Muscle layer of colon (tissue), 2 donors: ENCODE results near the gene ACOT11.

Experiments
- H3K27ac ChIP-seq: one replicate; pipeline ENCODE4 v1.7.0; 2013; ENCODE audit warnings: low read depth, mild to moderate bottlenecking, low read length, moderate library complexity
- H3K27me3 ChIP-seq, 2 donors: one replicate each; pipeline ENCODE4 v1.7.0; 2013; ENCODE audit warnings: low read length in 2 of 2, mild to moderate bottlenecking in 2 of 2; ENCODE audit not compliant: insufficient read depth in 2 of 2, control insufficient read depth in 1 of 2
- H3K36me3 ChIP-seq: one replicate; pipeline ENCODE4 v1.7.0; 2013; ENCODE audit warnings: mild to moderate bottlenecking, low read length; ENCODE audit not compliant: insufficient read depth
- H3K4me1 ChIP-seq: one replicate; pipeline ENCODE4 v1.7.0; 2013; ENCODE audit warnings: mild to moderate bottlenecking, low read length; ENCODE audit not compliant: insufficient read depth
- H3K4me3 ChIP-seq, 2 donors: one replicate each; pipeline ENCODE4 v1.7.0; 2013; ENCODE audit warnings: low read length in 2 of 2, low read depth in 1 of 2, mild to moderate bottlenecking in 1 of 2, moderate library complexity in 1 of 2
- H3K9ac ChIP-seq: one replicate; pipeline ENCODE4 v1.7.0; 2013; ENCODE audit warnings: low read length
- H3K9me3 ChIP-seq: one replicate; pipeline ENCODE4 v1.7.0; 2013; ENCODE audit warnings: mild to moderate bottlenecking, low read length
- donor health status: abdominal sarcoma.
- donor health status: Adenocarcinoma of cecum.

ACOT11 gene

GRCh38 chr1:54538538-54538937 is 9.5 kb upstream of the ACOT11 start:
- Histone ChIP-seq H3K27me3 (no peaks in the 10 kb centered on the region), H3K9ac (no peak overlapping the region), H3K27ac (no peak overlapping the region), H3K4me1 (peaks cover 13% of the 10 kb centered on the region), H3K9me3 (no peaks in the 10 kb centered on the region), H3K4me3 (no peak overlapping the region), H3K36me3 (no peaks in the 10 kb centered on the region)

GRCh38 chr1:54540582-54541295 is 7.3 kb upstream of the ACOT11 start:
- Histone ChIP-seq H3K4me3 (no peak overlapping the region), H3K9ac (no peak overlapping the region), H3K27me3 (no peaks in the 10 kb centered on the region), H3K4me1 (peaks cover 13% of the 10 kb centered on the region), H3K27ac (no peak overlapping the region), H3K9me3 (no peaks in the 10 kb centered on the region), H3K36me3 (no peaks in the 10 kb centered on the region)

GRCh38 chr1:54542120-54542961 is 5.7 kb upstream of the ACOT11 start:
- peak overlapping the region; percentile 52 to 73 for H3K4me3 ChIP-seq
- peaks cover 27% of the 10 kb centered on the region for H3K4me1 ChIP-seq
- H3K27me3 ChIP-seq = no peaks in the 10 kb centered on the region
- H3K9ac ChIP-seq = peak overlapping the region; percentile 4
- H3K9me3 ChIP-seq = no peaks in the 10 kb centered on the region
- no peaks in the 10 kb centered on the region for H3K36me3 ChIP-seq
- H3K27ac ChIP-seq = peak overlapping the region; percentile 75

GRCh38 chr1:54542962-54543539 is 5.0 kb upstream of the ACOT11 start:
- H3K27ac ChIP-seq = peak overlapping the region; percentile 75

GRCh38 chr1:54543729-54544496 is 4.1 kb upstream of the ACOT11 start:
- Histone ChIP-seq H3K9me3 (no peaks in the 10 kb centered on the region), H3K27me3 (no peaks in the 10 kb centered on the region), H3K4me3 (no peak overlapping the region), H3K9ac (no peak overlapping the region), H3K4me1 (peaks cover 32% of the 10 kb centered on the region), H3K27ac (no peak overlapping the region), H3K36me3 (no peaks in the 10 kb centered on the region)

More at GRCh38 chr1:54542962-54543539, 5.0 kb upstream of the ACOT11 start:
- Histone ChIP-seq H3K9me3 (no peaks in the 10 kb centered on the region), H3K36me3 (no peaks in the 10 kb centered on the region), H3K27me3 (no peaks in the 10 kb centered on the region), H3K4me1 (peaks cover 32% of the 10 kb centered on the region), H3K4me3 (peak overlapping the region in 1 of 2 donors; percentile 52), H3K9ac (no peak overlapping the region)

- no peaks in the 10 kb centered on the region for H3K9me3 ChIP-seq
- no peak overlapping the region for H3K9ac ChIP-seq
- H3K4me3 ChIP-seq = no peak overlapping the region
- H3K4me1 ChIP-seq = peaks cover 42% of the 10 kb centered on the region
- no peaks in the 10 kb centered on the region for H3K27me3 ChIP-seq
- no peaks in the 10 kb centered on the region for H3K36me3 ChIP-seq
- peak overlapping the region; percentile 16 for H3K27ac ChIP-seq
Measured at GRCh38 chr1:54545916-54546635, 2.0 kb upstream of the ACOT11 start.

- no peaks in the 10 kb centered on the region for H3K36me3 ChIP-seq
- H3K9ac ChIP-seq = no peak overlapping the region
- H3K4me3 ChIP-seq = no peak overlapping the region
- H3K27ac ChIP-seq = peak overlapping the region; percentile 79
- H3K27me3 ChIP-seq = no peaks in the 10 kb centered on the region
- no peaks in the 10 kb centered on the region for H3K9me3 ChIP-seq
- peaks cover 38% of the 10 kb centered on the region for H3K4me1 ChIP-seq
Measured at GRCh38 chr1:54546651-54547401, 1.2 kb upstream of the ACOT11 start.

- Histone ChIP-seq H3K4me1 (peaks cover 28% of the 10 kb centered on the region), H3K9ac (peak overlapping the region; percentile 47)
Measured at GRCh38 chr1:54548389-54549044, 489 bp downstream of the ACOT11 start.

GRCh38 chr1:54549181-54549924 is 1.3 kb downstream of the ACOT11 start:
- H3K4me1 ChIP-seq = peaks cover 28% of the 10 kb centered on the region
- H3K27me3 ChIP-seq = no peaks in the 10 kb centered on the region
- H3K9ac ChIP-seq = peak overlapping the region; percentile 47
- no peaks in the 10 kb centered on the region for H3K9me3 ChIP-seq
- H3K36me3 ChIP-seq = no peaks in the 10 kb centered on the region
- peak overlapping the region in 1 of 2 donors; percentile 63 for H3K4me3 ChIP-seq
- H3K27ac ChIP-seq = peak overlapping the region; percentile 76

More at GRCh38 chr1:54548389-54549044, 489 bp downstream of the ACOT11 start:
- no peaks in the 10 kb centered on the region for H3K27me3 ChIP-seq
- no peaks in the 10 kb centered on the region for H3K36me3 ChIP-seq
- peak overlapping the region; percentile 76 for H3K27ac ChIP-seq
- peak overlapping the region; percentile 17 to 63 for H3K4me3 ChIP-seq
- no peaks in the 10 kb centered on the region for H3K9me3 ChIP-seq
